ENCODE results near the gene NR6A1.

The NR6A1 gene

GRCh38 chr9:124503713-124504529 is 267.2 kb downstream of the NR6A1 start:
- DNase-seq (ENCODE audit: low spot score) = no peak

GRCh38 chr9:124502711-124503702 is 268.1 kb downstream of the NR6A1 start:
- no peak for DNase-seq (ENCODE audit: low spot score)

GRCh38 chr9:124501771-124502320 is 269.3 kb downstream of the NR6A1 start:
- no peak for DNase-seq (ENCODE audit: low spot score)

GRCh38 chr9:124500796-124501611 is 270.1 kb downstream of the NR6A1 start:
- no peak for DNase-seq (ENCODE audit: low spot score)

GRCh38 chr9:124500028-124500795 is 270.9 kb downstream of the NR6A1 start:
- no peak for DNase-seq (ENCODE audit: low spot score)

- no peak for DNase-seq (ENCODE audit: low spot score)
Measured at GRCh38 chr9:124499216-124499615, 271.9 kb downstream of the NR6A1 start.

- no peak for DNase-seq (ENCODE audit: low spot score)
Measured at GRCh38 chr9:124498499-124499146, 272.5 kb downstream of the NR6A1 start.

GRCh38 chr9:124498040-124498439 is 273.1 kb downstream of the NR6A1 start:
- DNase-seq (ENCODE audit: low spot score) = no peak

GRCh38 chr9:124497441-124497840 is 273.7 kb downstream of the NR6A1 start:
- no peak for DNase-seq (ENCODE audit: low spot score)

GRCh38 chr9:124496463-124496862 is 274.6 kb downstream of the NR6A1 start:
- DNase-seq (ENCODE audit: low spot score) = no peak

- no peak for DNase-seq (ENCODE audit: low spot score)
Measured at GRCh38 chr9:124496075-124496449, 275.0 kb downstream of the NR6A1 start.

- DNase-seq (ENCODE audit: low spot score) = no peak
Measured at GRCh38 chr9:124495126-124496074, 275.7 kb downstream of the NR6A1 start.

- no peak for DNase-seq (ENCODE audit: low spot score)
Measured at GRCh38 chr9:124493794-124494479, 277.2 kb downstream of the NR6A1 start.

- no peak for DNase-seq (ENCODE audit: low spot score)
Measured at GRCh38 chr9:124493218-124493617, 277.9 kb downstream of the NR6A1 start.

GRCh38 chr9:124492818-124493217 is 278.3 kb downstream of the NR6A1 start:
- no peak for DNase-seq (ENCODE audit: low spot score)

- DNase-seq (ENCODE audit: low spot score) = no peak
Measured at GRCh38 chr9:124491049-124491975, 279.8 kb downstream of the NR6A1 start.

- DNase-seq (ENCODE audit: low spot score) = no peak
Measured at GRCh38 chr9:124490004-124490403, 281.1 kb downstream of the NR6A1 start.
